Activated CD4-positive, alpha-beta T cell treated with anti-CD3 and anti-CD28 coated beads, Interleukin-2, amount 50 U/mL, for 4 hours (primary cell): ENCODE data around the gene ITGB5.

Experiments used
- DNase-seq, 2 experiments: peaks; one replicate each; pipeline ENCODE4 v3.0.0-alpha.2; 2020

The ITGB5 gene

GRCh38 chr3:124887177-124887931, at the start of gene ITGB5:
ITGB5 (minus strand) TSS chr3:124887365; CDS start chr3:124887000, 365 bp downstream.
- DNase-seq = no peak

DNA sequence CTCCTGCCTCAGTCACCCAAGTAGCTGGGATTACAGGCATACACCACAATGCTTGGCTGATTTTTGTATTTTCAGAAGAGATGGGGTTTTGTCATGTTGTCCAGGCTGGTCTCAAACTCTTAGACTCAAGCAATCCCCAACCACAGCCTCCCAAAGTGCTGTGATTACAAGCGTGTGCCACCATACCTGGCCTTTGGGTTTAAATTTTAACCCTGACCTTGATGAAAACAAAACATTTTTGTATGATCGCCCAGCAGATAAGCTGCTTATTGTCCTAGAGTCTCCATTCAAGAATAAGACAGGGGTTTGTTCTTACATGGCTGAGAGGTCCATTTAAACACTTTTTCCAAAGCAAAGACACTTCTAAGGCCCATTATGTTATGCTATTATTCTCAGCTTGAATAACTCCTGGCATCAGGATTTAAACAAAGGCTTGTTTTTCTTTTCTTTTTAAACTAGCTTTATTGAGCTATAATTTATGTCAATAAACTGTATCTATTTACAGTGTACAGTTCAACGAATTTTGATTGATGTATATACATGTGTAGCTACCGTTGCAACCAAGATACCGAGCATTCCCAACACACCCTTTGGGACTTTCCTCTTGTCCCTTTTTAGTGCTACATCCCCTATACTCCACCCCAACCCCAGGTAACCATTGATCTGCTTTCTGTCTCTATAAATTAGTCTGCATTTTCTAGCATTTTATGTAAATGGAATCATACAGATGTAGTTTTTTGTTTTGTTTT, 48.8 kb upstream of the ITGB5 start:
- DNase-seq = no peak

DNA sequence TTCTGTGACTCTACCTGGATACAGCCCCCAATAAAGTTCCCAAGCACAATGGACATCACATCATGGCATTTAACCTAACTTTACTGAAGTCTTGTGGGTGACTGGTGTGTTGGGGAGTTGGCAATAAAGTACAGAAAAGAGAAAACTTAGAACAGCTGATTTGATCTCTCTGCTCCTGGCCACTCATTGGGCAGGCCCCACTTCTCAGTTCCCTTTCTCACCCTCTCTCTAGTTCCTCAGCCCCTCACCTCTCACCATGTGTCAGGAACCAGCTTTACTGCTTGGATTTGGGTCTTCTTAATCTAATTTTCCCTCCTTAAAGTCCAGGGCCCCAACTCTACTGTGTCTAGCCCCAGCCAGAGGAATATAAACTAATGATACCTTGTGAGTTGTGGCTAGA, 48.1 kb upstream of the ITGB5 start:
- DNase-seq = no peak

DNA sequence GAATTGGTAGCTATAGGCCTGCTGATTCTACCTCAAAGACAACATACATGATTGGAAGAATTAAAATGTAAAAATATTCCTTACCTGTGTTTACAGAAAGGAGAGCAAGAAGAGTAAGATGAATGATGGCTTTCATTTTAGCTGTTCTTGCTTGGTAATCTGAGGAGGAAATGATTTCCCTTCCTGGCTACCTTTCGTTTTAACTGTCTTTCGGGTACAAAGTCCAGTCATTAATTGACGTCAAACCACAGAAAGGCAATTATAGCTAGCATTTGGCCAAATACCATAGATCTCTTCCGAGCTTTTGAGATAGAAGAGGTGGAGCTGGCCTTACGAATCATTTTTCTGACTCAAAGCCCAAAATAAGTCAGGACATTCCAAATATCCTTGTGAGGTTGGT, 47.4 kb upstream of the ITGB5 start, which contains the start of gene MUC13:
Gene MUC13, minus strand, starts transcription at position 175 of the 400 bp plus-strand sequence. Its CDS starts 39 bp downstream, at position 136.
- no peak for DNase-seq

DNA sequence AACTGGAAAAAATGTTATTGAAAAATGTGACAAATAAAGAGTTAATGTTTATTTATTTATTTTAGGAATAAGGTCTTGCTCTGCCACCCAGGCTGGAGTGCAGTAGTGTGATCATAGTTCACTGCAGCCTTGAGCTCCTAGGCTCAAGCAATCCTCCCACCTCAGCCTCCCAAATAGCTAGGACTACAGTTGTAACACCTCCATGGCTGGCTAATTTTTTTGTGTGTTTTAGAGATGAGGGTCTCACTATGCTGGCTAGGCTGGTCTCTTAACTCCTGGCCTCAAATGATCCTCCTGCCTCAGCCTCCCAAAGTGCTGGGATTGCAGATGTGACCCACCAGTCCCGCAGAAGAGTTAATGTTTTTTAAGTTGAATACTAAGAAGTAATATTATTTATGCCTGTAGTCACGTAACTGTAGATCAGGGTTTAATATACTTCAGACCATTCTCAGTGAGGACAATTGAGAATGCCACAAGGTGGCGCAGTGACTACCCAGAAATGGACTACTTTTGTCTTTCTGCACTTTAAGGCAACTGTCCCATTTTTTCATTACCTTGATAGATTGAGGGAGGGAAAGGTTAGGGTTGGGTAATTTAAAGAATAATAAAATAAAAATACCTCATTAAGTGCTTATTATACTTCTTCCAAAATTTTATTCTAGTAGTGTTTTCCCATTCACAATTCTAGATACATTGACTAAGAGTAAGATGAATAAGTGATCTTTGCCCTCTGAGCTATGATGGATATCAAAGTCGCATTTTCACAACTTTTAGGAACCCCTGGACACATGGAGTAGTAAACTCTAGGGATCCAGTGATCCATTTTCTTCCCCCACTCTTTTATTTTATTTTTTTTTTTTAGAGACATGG, 41.4 kb upstream of the ITGB5 start:
- DNase-seq = peak; percentile 51 to 57

DNA sequence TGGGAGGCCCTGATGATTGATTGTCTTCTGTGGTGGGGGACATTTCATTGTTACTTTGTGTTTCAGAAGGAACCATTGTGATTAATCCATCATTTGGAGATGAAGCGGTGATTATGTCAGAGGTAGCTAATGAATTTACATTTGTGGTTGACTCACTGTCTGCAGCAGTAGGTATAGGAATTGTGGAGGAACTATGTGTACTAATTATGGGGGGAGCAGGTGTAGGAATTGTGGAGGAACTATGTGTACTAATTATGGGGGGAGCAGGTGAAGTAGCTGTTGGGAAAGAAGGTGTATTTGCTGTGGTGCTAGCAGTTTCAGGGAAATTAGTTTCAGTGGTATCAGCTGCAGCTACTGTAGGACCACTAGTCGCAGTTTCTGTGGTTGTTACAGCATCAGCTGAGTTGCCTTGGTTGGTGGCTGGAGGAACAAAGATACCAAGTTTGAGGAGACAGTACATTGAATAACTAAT, 40.4 kb upstream of the ITGB5 start:
- DNase-seq = no peak

DNA sequence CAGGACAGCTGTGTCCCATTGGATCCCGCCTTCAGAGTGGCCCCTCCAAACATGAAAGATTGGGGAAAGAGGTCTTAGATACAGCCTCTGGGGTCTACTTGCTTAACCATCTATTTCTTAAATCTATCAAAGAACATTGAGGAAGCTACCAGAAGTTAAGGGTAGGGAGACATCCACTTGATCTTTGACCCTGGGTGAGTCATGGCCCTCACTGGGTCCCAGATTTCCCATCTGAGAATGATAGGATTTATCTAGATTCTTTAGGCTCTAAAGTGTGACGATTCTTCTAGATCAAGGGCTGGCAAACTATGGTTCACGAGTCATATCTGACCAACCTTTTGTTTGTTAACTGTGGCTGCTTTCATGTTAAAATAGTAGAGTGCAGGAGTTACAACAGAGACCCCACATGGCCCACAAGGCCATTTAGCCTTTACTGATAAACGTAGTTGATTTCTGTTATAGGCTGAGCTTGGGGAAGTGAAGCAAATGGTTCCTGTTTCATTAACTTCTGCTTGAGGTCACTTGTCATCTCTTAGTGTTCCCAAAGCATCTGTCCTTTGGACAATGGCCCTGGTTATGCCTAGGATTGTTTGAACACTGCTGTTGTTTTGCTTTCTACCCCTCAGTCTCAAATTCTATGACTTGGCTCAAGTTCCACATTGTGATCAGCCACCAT, 39.4 kb upstream of the ITGB5 start:
- no peak for DNase-seq

- no peak for DNase-seq
Observed at GRCh38 chr3:124924741-124925140, 37.6 kb upstream of the ITGB5 start.

GRCh38 chr3:124923833-124924232, 36.7 kb upstream of the ITGB5 start:
- DNase-seq = no peak

- no peak for DNase-seq
Observed at GRCh38 chr3:124920718-124921117, 33.6 kb upstream of the ITGB5 start.

- DNase-seq = no peak
Observed at GRCh38 chr3:124919756-124920155, 32.6 kb upstream of the ITGB5 start.

GRCh38 chr3:124918524-124918923, 31.4 kb upstream of the ITGB5 start:
- no peak for DNase-seq

DNA sequence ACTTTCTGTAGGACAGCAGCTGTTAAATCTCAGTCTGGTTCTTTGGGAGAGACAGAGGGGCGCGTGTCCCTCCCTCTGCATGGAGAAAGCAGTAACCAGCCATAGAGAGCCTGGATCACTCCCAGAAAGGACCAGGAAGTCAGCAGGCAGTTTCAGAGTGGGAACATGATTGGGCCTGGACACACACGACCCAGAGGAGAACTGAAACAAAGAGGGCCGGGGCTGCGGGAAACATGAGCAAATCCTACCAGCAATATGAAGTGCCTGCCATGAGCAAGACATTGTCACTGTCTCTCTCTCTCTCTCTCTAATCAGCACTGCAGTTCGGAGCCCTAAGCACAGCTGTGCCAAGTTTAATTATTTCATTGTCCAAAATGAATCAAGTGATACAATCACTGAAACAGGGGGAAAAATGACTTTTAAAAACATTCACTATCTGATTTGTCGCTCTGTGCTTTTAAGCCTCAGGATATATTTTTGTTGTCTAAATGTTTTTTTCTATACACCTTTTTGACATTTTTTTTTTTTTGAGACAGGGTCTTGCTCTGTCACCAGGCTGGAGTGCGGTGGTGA, 29.8 kb upstream of the ITGB5 start:
- DNase-seq = no peak

DNA sequence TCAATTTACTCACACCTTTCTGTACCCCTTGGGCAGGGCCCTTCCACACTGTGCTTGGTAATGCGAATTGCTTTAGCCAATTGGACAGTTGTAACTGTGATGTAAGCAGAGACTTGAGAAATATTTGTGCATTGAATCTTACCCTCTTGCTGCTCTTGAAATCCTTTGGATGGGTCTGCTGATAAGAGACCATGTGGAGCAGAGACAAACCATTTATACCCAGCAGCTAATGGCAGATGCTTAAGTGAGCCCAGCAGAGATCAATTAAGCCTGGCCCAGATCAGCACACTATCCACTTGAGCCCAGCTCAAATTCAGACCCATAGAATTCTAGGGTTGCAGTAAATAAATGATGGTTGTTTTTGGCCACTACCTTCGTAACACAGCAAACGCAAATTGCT, 28.1 kb upstream of the ITGB5 start:
- DNase-seq = no peak

GRCh38 chr3:124907957-124908356, 20.8 kb upstream of the ITGB5 start:
- DNase-seq = no peak

DNA sequence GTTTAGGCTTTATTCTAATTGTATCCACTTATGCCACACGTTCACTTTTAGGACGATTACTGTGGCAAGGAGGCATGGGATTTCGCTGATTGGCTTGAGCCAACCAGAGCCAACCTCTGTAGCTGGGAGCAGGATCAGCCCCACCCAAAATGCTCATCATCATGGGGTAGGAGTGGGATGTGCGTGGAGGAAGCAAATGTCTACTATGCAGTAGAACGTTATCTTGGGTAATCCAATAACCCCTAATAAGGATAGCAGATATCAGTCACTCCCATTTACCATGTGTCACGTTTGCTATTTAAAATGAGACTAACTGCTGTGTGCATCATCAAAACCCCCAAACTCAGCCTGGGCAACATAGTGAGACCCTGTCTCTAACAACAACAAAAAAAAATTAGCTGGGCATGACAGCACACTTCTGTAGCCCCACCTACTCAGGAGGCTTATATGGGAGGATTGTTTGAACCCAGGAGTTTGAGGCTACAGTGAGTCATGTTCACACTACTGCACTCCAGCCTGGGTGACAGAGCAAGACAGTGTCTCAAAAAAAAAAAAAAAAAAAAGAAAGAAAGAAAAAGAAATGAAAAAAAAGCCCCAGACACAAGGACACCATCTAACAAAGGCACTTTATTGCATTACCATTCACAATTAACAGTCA, 17.8 kb upstream of the ITGB5 start:
- DNase-seq = no peak

GRCh38 chr3:124903896-124904834, 17.0 kb upstream of the ITGB5 start:
- DNase-seq = no peak

DNA sequence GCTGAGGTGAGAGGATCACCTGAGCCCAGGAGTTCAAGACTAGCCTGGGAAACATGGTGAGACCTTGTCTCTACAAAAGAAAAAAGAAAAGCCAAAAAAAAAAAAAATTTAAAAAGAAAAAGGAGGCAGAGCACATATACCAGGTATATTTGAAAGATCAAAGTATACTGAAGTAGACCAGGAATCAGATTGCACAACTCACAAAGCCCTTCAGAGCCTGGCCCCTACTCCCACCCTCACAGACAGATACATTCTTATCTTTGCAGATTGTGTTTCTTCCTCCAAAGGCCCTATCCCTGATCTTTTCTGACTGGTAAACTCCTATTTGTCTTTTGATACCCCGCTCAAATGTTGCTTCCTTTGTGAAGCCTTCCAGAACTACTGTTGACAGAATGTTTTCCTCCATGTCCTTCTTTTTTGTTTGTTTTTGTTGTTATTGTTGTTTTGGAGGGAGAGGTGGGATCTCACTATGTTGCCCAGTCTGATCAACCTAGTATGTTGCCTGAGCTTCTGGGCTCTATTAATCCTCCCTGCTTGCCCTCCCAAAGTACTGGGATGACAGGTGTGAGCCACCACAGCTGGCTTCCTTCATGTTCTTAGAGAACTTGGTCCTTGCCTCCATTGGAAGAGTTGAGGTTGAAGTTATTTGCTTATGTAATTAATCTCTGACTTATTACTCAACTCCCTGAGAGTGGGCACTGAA, 9.8 kb upstream of the ITGB5 start:
- DNase-seq = no peak

DNA sequence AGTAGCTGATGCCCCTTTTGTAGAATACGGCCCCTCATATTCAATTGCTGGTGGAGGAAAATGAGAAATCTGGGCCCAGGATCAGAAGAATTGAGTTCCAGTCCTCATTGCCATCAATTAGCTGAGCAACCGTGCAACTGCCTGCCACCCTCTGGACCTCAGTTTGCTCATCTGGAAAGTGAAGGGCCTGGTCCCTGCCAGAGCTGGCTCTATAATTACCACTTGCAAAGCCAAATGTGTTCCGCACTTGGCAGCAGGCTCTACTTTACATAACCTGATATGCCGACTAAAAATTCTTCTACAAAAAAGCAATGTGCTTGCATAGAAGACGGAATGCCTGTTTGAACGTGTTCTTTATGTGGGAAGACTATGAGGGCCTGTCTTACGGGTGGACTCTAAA, 8.6 kb upstream of the ITGB5 start:
- DNase-seq = no peak

DNA sequence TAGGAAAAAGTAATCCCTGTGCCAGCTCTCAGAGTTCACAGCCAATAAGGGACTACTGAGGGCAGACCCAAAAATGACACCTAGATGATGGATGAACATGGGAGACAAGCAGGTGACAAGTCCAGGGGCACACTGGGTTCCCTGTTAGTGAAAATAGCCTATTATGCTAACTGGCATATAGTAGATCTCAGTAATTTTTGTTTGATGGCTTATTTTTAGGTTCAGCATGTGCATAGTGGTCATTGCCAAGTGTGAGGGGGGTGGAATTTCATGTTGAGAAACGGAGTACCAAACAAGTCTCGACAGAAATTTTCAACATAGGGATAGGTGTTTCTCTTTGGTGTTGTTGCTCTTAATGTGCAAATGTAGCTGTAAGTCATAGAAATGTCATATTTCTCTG, 6.4 kb upstream of the ITGB5 start:
- DNase-seq = no peak
